Transverse colon (tissue), 4 donors: Measurements from ENCODE around the gene HSD11B1L. TPM values are rescaled to one million over a fixed set of nuclear protein-coding genes. Genes with fewer than 3 reads are reported as not detected.
"Not testable (repeated sequence)": the region's sequence is repeated elsewhere in the genome, so short reads cannot be mapped to it uniquely, and the experiment has no call there.

Experiments used
- DNase-seq: peaks from one replicate; pipeline ENCODE4 v3.0.0-alpha.2; 2019
- H3K27ac ChIP-seq, 4 donors: fragments of 200-600 bp; sonication (generic); 2 replicates each; pipeline ENCODE4 v1.5.1; 2016 to 2018; ENCODE audit warnings: inconsistent platforms in 4 of 4
- H3K27me3 ChIP-seq: fragments of 200-600 bp; sonication (generic); 2 replicates; pipeline ENCODE4 v1.5.1; 2017; ENCODE audit warnings: inconsistent platforms
- H3K36me3 ChIP-seq, 4 donors: fragments of 200-600 bp; sonication (generic); 2 replicates each; pipeline ENCODE4 v1.5.1; 2017 to 2019; ENCODE audit warnings: inconsistent platforms in 4 of 4
- H3K4me1 ChIP-seq, 4 donors: fragments of 200-600 bp; sonication (generic); 2 replicates each; pipeline ENCODE4 v1.5.1; 2017 to 2020; ENCODE audit warnings: inconsistent platforms in 4 of 4
- H3K4me3 ChIP-seq, 4 donors: fragments of 200-600 bp; sonication (generic); 1 replicate in 1 of 4; 2 replicates in 3 of 4; pipeline versions ENCODE4 v1.5.1 to v1.6.1; 2017 to 2019; ENCODE audit warnings: inconsistent platforms in 4 of 4
- H3K9me3 ChIP-seq, 2 donors: fragments of 200-600 bp; sonication (generic); 2 replicates each; pipeline ENCODE4 v1.5.1; 2017 to 2019; ENCODE audit warnings: inconsistent platforms in 2 of 2
- CTCF ChIP-seq, 5 experiments: fragments of 200-600 bp in 3 of 5; fragments of 450-650 bp in 2 of 5; sonication (generic) in 3 of 5; IDR thresholded peaks; 1 replicate in 2 of 5; 2 replicates in 3 of 5; pipeline ENCODE4 v1.5.1; 2016 to 2017; ENCODE audit warnings: antibody characterized with exemption in 5 of 5, inconsistent platforms in 3 of 5, mild to moderate bottlenecking in 2 of 5, moderate library complexity in 1 of 5
- EP300 ChIP-seq: sonication (generic); formaldehyde crosslinking; IDR thresholded peaks from one replicate; pipeline ENCODE4 v1.6.1; 2017; ENCODE audit warnings: antibody characterized with exemption, low read depth
- POLR2A ChIP-seq: fragments of 450-650 bp; IDR thresholded peaks from one replicate; pipeline ENCODE4 v1.6.1; 2016; ENCODE audit warnings: antibody characterized with exemption, mild to moderate bottlenecking, moderate library complexity
- POLR2AphosphoS5 ChIP-seq, 3 donors: sonication (generic); formaldehyde crosslinking; IDR thresholded peaks; one replicate each; pipeline ENCODE4 v1.6.1; 2016; ENCODE audit warnings: antibody characterized with exemption in 3 of 3
- WGBS, 2 donors: methylation state at CpG; one replicate each; pipeline ENCODE4 v1.1.5; 2018; ENCODE audit warnings: low coverage in 1 of 2; 5-methylcytosine and 5-hydroxymethylcytosine counted together
- in situ Hi-C, 4 donors: fragments of 200-750 bp; cut with MboI; loops; one replicate each; pipeline versions ENCODE4 v1.15.0 to v1.15.1; 2017; ENCODE audit warnings: low sequenced_read_pairs in 3 of 4, low pct_ligation_motif_present in 1 of 4, low pct_unique_long_range_greater_than_20kb in 1 of 4
- intact Hi-C: fragments of 100-400 bp; cut with DNase I; formaldehyde crosslinking; loops from one replicate; pipeline ENCODE4 v1.15.1; 2023; ENCODE audit warnings: low total_unique reads
- total RNA-seq, 4 donors: library from RNA; depleted of rRNA; stranded (reverse); fragments of >200 nt; gene quantifications; one replicate each; pipeline ENCODE4 v1.1.0, GENCODE V29; 2016

Gene HSD11B1L
- total RNA-seq, 4 donors from 2014 or later = 10.8 to 30.1 (median 16.6) TPM

- intact Hi-C loops (no loop called here), in situ Hi-C loops (no loop called here)
- H3K27ac ChIP-seq = no peak overlapping the region
- WGBS, 2 donors = 91% methylated on average over 4 of the region's 4 CpGs; no CpG with 5 or more reads in 1 of the 2 donors
- no peak for DNase-seq
- TF ChIP-seq POLR2A = no peak
- no peak for TF ChIP-seq POLR2AphosphoS5 (IDR thresholded peaks at IDR 0.05)
- no peak for TF ChIP-seq CTCF (IDR thresholded peaks at IDR 0.05)
- TF ChIP-seq EP300 = no peak
- H3K9me3 ChIP-seq = peaks cover 0 to 4% of the 10 kb centered on the region in 2 donors
- no peak overlapping the region for H3K4me3 ChIP-seq
- H3K4me1 ChIP-seq = no peaks in the 10 kb centered on the region
- H3K27me3 ChIP-seq = no peaks in the 10 kb centered on the region
- H3K36me3 ChIP-seq = no peaks in the 10 kb centered on the region
Observed at GRCh38 chr19:5727453-5728050, 46.7 kb downstream of the HSD11B1L start.

GRCh38 chr19:5733172-5733571 lies 52.3 kb downstream of the HSD11B1L start:
- H3K4me3 ChIP-seq, DNase-seq, in situ Hi-C loops, H3K4me1 ChIP-seq, H3K9me3 ChIP-seq, H3K36me3 ChIP-seq, H3K27ac ChIP-seq, intact Hi-C loops, H3K27me3 ChIP-seq: not testable (repeated sequence)
- WGBS, 2 donors = 79 to 81% methylated on average over 2 of the region's 2 CpGs

Other genes with a start within 250 kb of the HSD11B1L start
- gene ZNRF4, start 225.6 kb upstream of the HSD11B1L start, total RNA-seq = not detected
- 10 to 100 TPM in 3 of 4 donors, not detected in 1; 13.2 to 45.3 (median 22.7) TPM for gene TINCR, start 113.1 kb upstream of the HSD11B1L start, total RNA-seq
- gene SAFB2, start 58.3 kb upstream of the HSD11B1L start, total RNA-seq = 100 to 1,000 TPM in 2 of 4 donors, 10 to 100 TPM in 2; 64.0 to 283 (median 124) TPM
- gene SAFB, start 57.9 kb upstream of the HSD11B1L start, total RNA-seq = 100 to 1,000 TPM in 3 of 4 donors, 10 to 100 TPM in 1; 90.5 to 368 (median 185) TPM
- 10 to 100 TPM; 30.3 to 73.5 (median 52.6) TPM for gene MICOS13, start 511 bp upstream of the HSD11B1L start, total RNA-seq
- gene RPL36, start 9.3 kb downstream of the HSD11B1L start, total RNA-seq = 100 to 1,000 TPM in 3 of 4 donors, 10 to 100 TPM in 1; 87.9 to 636 (median 329) TPM
- gene LONP1, start 39.1 kb downstream of the HSD11B1L start, total RNA-seq = 100 to 1,000 TPM in 1 of 4 donors, 10 to 100 TPM in 3; 28.7 to 164 (median 39.8) TPM
- gene CATSPERD, start 39.6 kb downstream of the HSD11B1L start, total RNA-seq = not detected
- gene PRR22, start 103.7 kb downstream of the HSD11B1L start, total RNA-seq = 10 to 100 TPM in 1 of 4 donors, 1 to 10 TPM in 3; 1.1 to 10.5 (median 1.6) TPM
- gene DUS3L, start 110.1 kb downstream of the HSD11B1L start, total RNA-seq = 10 to 100 TPM; 28.3 to 86.6 (median 56.6) TPM
- gene NRTN, start 124.0 kb downstream of the HSD11B1L start, total RNA-seq = 1 to 10 TPM in 3 of 4 donors, under 1 TPM in 1; 0.82 to 3.8 (median 1.5) TPM
- gene FUT6, start 158.7 kb downstream of the HSD11B1L start, total RNA-seq = 100 to 1,000 TPM in 2 of 4 donors, 10 to 100 TPM in 2; 71.9 to 251 (median 115) TPM
- 100 to 1,000 TPM; 180 to 222 (median 191) TPM for gene FUT3, start 170.4 kb downstream of the HSD11B1L start, total RNA-seq
- 1 to 10 TPM in 1 of 4 donors, not detected in 3; 4.8 TPM for gene FUT5, start 189.5 kb downstream of the HSD11B1L start, total RNA-seq
- gene NDUFA11, start 222.8 kb downstream of the HSD11B1L start, total RNA-seq = 100 to 1,000 TPM; 149 to 352 (median 235) TPM
- 10 to 100 TPM in 2 of 4 donors, 1 to 10 TPM in 2; 8.9 to 59.5 (median 18.4) TPM for gene VMAC, start 223.8 kb downstream of the HSD11B1L start, total RNA-seq
- 10 to 100 TPM; 24.6 to 57.3 (median 38.0) TPM for gene CAPS, start 233.2 kb downstream of the HSD11B1L start, total RNA-seq